Subcutaneous abdominal adipose tissue (tissue), 5 donors: ENCODE data around the gene YIPF3.

Source experiments
- H3K27ac ChIP-seq: one replicate; pipeline ENCODE4 v1.7.0; 2013; ENCODE audit warnings: low read depth, mild to moderate bottlenecking, inconsistent platforms, low read length, moderate library complexity
- H3K27me3 ChIP-seq, 5 donors: one replicate each; pipeline ENCODE4 v1.7.0; 2013; ENCODE audit warnings: low read length in 5 of 5, inconsistent platforms in 1 of 5; ENCODE audit not compliant: control insufficient read depth in 5 of 5, insufficient read depth in 4 of 5
- H3K36me3 ChIP-seq, 5 donors: one replicate each; pipeline ENCODE4 v1.7.0; 2013; ENCODE audit warnings: low read length in 5 of 5; ENCODE audit not compliant: control insufficient read depth in 5 of 5, insufficient read depth in 5 of 5
- H3K4me1 ChIP-seq, 5 donors: one replicate each; pipeline ENCODE4 v1.7.0; 2013; ENCODE audit warnings: low read length in 5 of 5, mild to moderate bottlenecking in 3 of 5, moderate library complexity in 1 of 5; ENCODE audit not compliant: control insufficient read depth in 5 of 5, insufficient read depth in 5 of 5
- H3K4me3 ChIP-seq, 5 donors: one replicate each; pipeline ENCODE4 v1.7.0; 2013; ENCODE audit warnings: low read length in 5 of 5, low read depth in 1 of 5
- H3K9ac ChIP-seq, 5 donors: one replicate each; pipeline ENCODE4 v1.7.0; 2013; ENCODE audit warnings: low read length in 5 of 5, mild to moderate bottlenecking in 4 of 5, moderate library complexity in 3 of 5
- H3K9me3 ChIP-seq, 5 donors: one replicate each; pipeline ENCODE4 v1.7.0; 2013; ENCODE audit warnings: low read length in 5 of 5; ENCODE audit not compliant: control insufficient read depth in 5 of 5
- donor health status: healthy.
- donor health status: healthy.
- donor health status: healthy.
- donor health status: healthy.
- donor health status: healthy.

Gene YIPF3

GRCh38 chr6:43481075-43481474 lies 35.7 kb downstream of the YIPF3 start:
- Histone ChIP-seq H3K9ac (no peak overlapping the region), H3K4me3 (no peak overlapping the region), H3K9me3 (no peaks in the 10 kb centered on the region), H3K27me3 (no peaks in the 10 kb centered on the region), H3K27ac (no peak overlapping the region), H3K4me1 (peaks cover 5 to 25% (median 16%) of the 10 kb centered on the region in 5 donors), H3K36me3 (peaks cover 0 to 5% (median 4%) of the 10 kb centered on the region in 5 donors)

GRCh38 chr6:43478008-43478372 lies 38.7 kb downstream of the YIPF3 start:
- Histone ChIP-seq H3K27me3 (no peaks in the 10 kb centered on the region), H3K4me1 (peaks cover 5 to 18% (median 15%) of the 10 kb centered on the region in 5 donors), H3K27ac (peak overlapping the region; percentile 79), H3K4me3 (peak overlapping the region; percentile 64 to 93 (median 77)), H3K36me3 (peaks cover 0 to 4% (median 0%) of the 10 kb centered on the region in 5 donors), H3K9ac (peak overlapping the region; percentile 65 to 97 (median 96)), H3K9me3 (no peaks in the 10 kb centered on the region)

- Histone ChIP-seq H3K27me3 (no peaks in the 10 kb centered on the region), H3K4me1 (peaks cover 5 to 18% (median 15%) of the 10 kb centered on the region in 5 donors), H3K27ac (peak within 1 kb of the TSS; percentile 79), H3K36me3 (peaks cover 0 to 4% (median 0%) of the 10 kb centered on the region in 5 donors), H3K9ac (peak within 1 kb of the TSS; percentile 65 to 97 (median 96)), H3K9me3 (no peaks in the 10 kb centered on the region), H3K4me3 (peak within 1 kb of the TSS; percentile 64 to 93 (median 77))
Observed at GRCh38 chr6:43477235-43478007, 39.3 kb downstream of the YIPF3 start, which contains the start of gene TJAP1. Gene TJAP1, plus strand, starts transcription at chr6:43477570. Its CDS starts 21,432 bp downstream, at chr6:43499002.

- H3K4me1 ChIP-seq = peaks cover 5 to 18% (median 15%) of the 10 kb centered on the region in 5 donors
- H3K9me3 ChIP-seq = no peaks in the 10 kb centered on the region
- H3K27ac ChIP-seq = peak overlapping the region; percentile 79
- no peaks in the 10 kb centered on the region for H3K27me3 ChIP-seq
- H3K9ac ChIP-seq = peak overlapping the region in 2 of 5 donors; percentile 19 to 97
- H3K36me3 ChIP-seq = peaks cover 0 to 3% (median 0%) of the 10 kb centered on the region in 5 donors
- peak overlapping the region; percentile 47 to 81 (median 64) for H3K4me3 ChIP-seq
Observed at GRCh38 chr6:43476746-43477145, 40.0 kb downstream of the YIPF3 start.

- Histone ChIP-seq H3K27ac (no peak overlapping the region), H3K36me3 (no peaks in the 10 kb centered on the region), H3K9ac (no peak overlapping the region), H3K4me1 (peaks cover 5 to 18% (median 15%) of the 10 kb centered on the region in 5 donors), H3K9me3 (no peaks in the 10 kb centered on the region), H3K4me3 (no peak overlapping the region), H3K27me3 (no peaks in the 10 kb centered on the region)
Observed at GRCh38 chr6:43475516-43475915, 41.2 kb downstream of the YIPF3 start.

GRCh38 chr6:43472515-43472914 lies 44.2 kb downstream of the YIPF3 start:
- no peaks in the 10 kb centered on the region for H3K9me3 ChIP-seq
- H3K27ac ChIP-seq = no peak overlapping the region
- peaks cover 0 to 11% (median 4%) of the 10 kb centered on the region in 5 donors for H3K27me3 ChIP-seq
- H3K4me3 ChIP-seq = no peak overlapping the region
- H3K9ac ChIP-seq = no peak overlapping the region
- H3K4me1 ChIP-seq = peaks cover 0 to 5% (median 3%) of the 10 kb centered on the region in 5 donors
- no peaks in the 10 kb centered on the region for H3K36me3 ChIP-seq

GRCh38 chr6:43471399-43471798 lies 45.3 kb downstream of the YIPF3 start:
- no peak overlapping the region for H3K9ac ChIP-seq
- H3K27ac ChIP-seq = no peak overlapping the region
- H3K4me1 ChIP-seq = no peaks in the 10 kb centered on the region
- no peaks in the 10 kb centered on the region for H3K9me3 ChIP-seq
- no peak overlapping the region for H3K4me3 ChIP-seq
- H3K27me3 ChIP-seq = peaks cover 0 to 15% (median 4%) of the 10 kb centered on the region in 5 donors
- no peaks in the 10 kb centered on the region for H3K36me3 ChIP-seq

GRCh38 chr6:43469947-43470346 lies 46.8 kb downstream of the YIPF3 start:
- Histone ChIP-seq H3K27ac (no peak overlapping the region), H3K9ac (no peak overlapping the region), H3K4me1 (no peaks in the 10 kb centered on the region), H3K36me3 (no peaks in the 10 kb centered on the region), H3K4me3 (no peak overlapping the region), H3K27me3 (peaks cover 4 to 19% (median 7%) of the 10 kb centered on the region in 5 donors), H3K9me3 (no peaks in the 10 kb centered on the region)

GRCh38 chr6:43468748-43469681 lies 47.7 kb downstream of the YIPF3 start:
- Histone ChIP-seq H3K27ac (no peak overlapping the region), H3K36me3 (no peaks in the 10 kb centered on the region), H3K9me3 (no peaks in the 10 kb centered on the region), H3K27me3 (peaks cover 4 to 19% (median 7%) of the 10 kb centered on the region in 5 donors), H3K4me3 (no peak overlapping the region), H3K9ac (no peak overlapping the region), H3K4me1 (no peaks in the 10 kb centered on the region)
